ENCODE data around the gene RPS14.

DNA sequence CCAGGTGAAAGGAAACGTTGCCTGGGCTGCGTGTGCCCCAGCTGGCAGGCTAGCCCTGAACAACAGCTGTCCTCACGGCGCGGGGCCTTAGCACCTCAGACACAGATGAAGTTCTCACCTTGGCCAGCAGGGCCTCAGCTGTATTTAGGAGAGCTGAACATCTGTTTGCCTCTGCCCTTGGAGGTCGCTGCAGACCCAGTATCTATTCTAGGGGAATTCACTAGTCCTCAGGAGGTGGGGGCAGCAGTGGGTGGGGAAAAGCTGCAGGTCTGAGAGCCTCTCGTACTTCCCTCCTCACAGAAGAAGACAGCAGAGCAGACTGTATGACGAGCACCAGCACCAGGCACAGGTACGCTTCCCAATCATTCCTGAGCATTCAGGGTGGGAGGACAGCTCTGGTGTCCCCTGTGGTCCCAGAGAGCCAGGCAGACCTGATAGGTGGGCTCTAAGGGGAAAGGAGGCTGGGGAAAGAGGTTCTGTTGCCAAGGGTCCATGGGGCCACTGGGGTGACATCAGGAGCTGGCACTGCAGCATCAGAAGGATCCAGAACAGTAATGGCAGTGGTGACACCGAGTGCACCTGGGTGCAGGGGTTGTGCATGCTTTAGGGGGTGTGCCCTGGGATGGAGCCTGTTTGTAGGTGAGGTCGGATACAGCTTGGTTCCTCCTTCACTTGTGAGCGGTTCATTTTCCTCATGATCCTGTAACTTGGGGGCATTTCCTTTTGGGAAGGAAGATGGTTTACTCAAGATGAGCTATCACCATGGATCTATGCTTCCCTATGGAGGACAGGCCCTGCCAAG is 50.6 kb downstream of the RPS14 start:
- peak; percentile 19 to 46 (median 40) for TF ChIP-seq CTCF (optimal IDR thresholded peaks at IDR 0.05 in 1 of 3, IDR thresholded peaks at IDR 0.05 in 1 of 3, conservative IDR thresholded peaks at IDR 0.05 in 1 of 3; ENCODE audit: extremely low read depth in 1 of 3, insufficient read depth in 2 of 3, low read length in 3 of 3)
- no peak for TF ChIP-seq EZH2 (IDR thresholded peaks at IDR 0.05; ENCODE audit: low read length)
